Stomach smooth muscle (tissue), 2 donors: ENCODE data around the gene CFAP206.

Source experiments
- H3K27ac ChIP-seq: one replicate; pipeline ENCODE4 v1.7.0; 2013; ENCODE audit warnings: mild to moderate bottlenecking, low read length, inconsistent platforms
- H3K27me3 ChIP-seq, 2 donors: one replicate each; pipeline ENCODE4 v1.7.0; 2013; ENCODE audit warnings: low read length in 2 of 2; ENCODE audit not compliant: insufficient read depth in 2 of 2, control insufficient read depth in 1 of 2
- H3K36me3 ChIP-seq, 2 donors: one replicate each; pipeline ENCODE4 v1.7.0; 2013; ENCODE audit warnings: low read length in 2 of 2; ENCODE audit not compliant: control insufficient read depth in 2 of 2, insufficient read depth in 2 of 2
- H3K4me1 ChIP-seq: one replicate; pipeline ENCODE4 v1.7.0; 2013; ENCODE audit warnings: low read length; ENCODE audit not compliant: control insufficient read depth, insufficient read depth
- H3K4me3 ChIP-seq, 2 donors: one replicate each; pipeline ENCODE4 v1.7.0; 2013; ENCODE audit warnings: low read length in 2 of 2
- H3K9ac ChIP-seq, 2 donors: one replicate each; pipeline ENCODE4 v1.7.0; 2013; ENCODE audit warnings: low read length in 2 of 2, mild to moderate bottlenecking in 1 of 2
- H3K9me3 ChIP-seq, 2 donors: one replicate each; pipeline ENCODE4 v1.7.0; 2013; ENCODE audit warnings: low read length in 2 of 2; ENCODE audit not compliant: control insufficient read depth in 2 of 2
- donor health status: healthy.
- donor health status: Pancreatic carcinoma.

The CFAP206 gene, protein sequence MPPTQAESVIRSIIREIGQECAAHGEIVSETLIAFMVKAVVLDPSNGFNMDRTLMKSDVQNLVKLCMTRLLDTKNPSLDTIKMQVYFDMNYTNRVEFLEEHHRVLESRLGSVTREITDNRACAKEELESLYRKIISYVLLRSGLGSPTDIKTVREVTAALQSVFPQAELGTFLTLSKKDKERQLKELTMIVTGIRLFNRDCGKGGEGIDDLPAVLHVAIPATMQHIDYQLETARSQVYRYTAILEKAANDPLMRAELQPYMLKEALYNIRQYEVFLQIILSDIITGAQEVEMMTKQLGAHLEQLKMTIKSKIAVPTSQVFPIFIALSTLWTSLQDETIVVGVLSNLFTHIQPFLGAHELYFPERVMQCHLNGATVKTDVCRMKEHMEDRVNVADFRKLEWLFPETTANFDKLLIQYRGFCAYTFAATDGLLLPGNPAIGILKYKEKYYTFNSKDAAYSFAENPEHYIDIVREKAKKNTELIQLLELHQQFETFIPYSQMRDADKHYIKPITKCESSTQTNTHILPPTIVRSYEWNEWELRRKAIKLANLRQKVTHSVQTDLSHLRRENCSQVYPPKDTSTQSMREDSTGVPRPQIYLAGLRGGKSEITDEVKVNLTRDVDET

DNA sequence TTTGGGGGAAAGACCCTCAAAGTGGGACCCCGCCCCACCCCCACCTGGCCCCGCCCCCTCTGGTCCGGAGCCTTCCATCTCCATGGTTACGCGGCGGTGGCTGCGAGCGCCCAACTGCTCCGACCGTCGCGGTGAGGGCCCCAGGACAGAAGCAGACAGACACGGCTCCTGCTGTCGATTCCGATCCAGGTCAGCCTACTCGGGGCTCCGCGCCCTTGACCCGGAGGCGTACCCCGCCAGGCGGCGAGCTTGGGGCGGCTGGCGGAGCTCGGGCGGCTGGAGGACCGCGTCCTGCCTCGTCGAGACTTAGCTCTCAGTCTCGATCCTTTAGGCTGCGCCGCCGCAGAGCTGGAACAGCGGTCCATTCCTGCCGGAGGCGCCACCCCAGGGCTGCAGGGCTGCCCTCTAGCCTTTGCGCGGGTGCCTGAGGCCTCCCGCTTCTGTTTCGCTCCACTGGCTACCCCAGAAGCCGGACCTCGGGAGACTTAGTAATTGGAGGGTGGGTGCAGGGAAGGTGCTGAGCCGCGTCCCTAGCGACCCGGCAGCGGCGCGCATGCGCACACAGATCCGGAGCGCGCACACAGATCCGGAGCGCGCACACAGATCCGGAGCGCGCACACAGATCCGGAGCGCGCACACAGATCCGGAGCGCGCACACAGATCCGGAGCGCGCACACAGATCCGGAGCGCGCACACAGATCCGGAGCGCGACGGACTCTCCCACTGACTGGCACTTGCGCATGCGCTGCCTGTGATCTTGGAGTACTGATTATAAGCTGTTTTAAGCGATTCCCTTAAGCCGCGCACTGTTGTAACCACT lies at the start of gene CFAP206:
Gene CFAP206, plus strand, starts transcription at position 72 of the 820 bp plus-strand sequence. CDS start 1,868 bp downstream, outside the sequence.
- Histone ChIP-seq H3K4me3 (peak within 1 kb of the TSS; percentile 80 to 89), H3K27ac (peak within 1 kb of the TSS; percentile 62), H3K9ac (peak within 1 kb of the TSS; percentile 70 to 78), H3K4me1 (no peaks in the 10 kb centered on the region), H3K36me3 (no peaks in the 10 kb centered on the region), H3K9me3 (no peaks in the 10 kb centered on the region), H3K27me3 (no peaks in the 10 kb centered on the region)

DNA sequence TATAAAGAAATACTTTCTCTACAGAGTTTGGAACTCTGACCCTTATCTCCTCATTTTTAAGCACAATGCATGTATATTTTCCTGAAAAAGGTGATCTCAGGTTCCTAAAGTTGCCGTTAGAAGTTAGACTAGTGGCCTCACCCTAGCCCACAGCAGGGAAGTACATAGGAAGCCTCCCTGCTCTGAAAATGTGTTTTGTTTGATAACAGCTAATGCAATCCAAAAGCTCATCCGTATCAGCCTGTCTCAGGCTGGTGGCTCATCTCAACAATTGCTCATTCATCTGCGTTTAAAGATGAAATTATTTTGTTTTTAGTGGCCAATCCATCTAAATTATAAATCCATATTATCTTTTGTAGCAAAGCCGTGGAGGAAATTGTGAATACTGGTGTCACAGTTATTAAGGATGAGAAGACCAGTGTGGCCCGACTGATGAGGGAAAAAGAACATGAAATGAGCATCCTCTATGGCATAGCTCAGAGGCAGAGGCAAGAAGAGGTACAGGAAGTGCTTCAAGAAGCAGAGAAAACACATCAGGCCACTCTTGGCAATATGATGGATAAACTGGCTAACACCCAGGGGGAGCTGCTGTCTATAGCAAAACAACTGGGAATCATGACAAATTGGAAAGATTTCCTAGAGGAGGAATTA lies 43.0 kb upstream of the CFAP206 start:
- no peaks in the 10 kb centered on the region for H3K27me3 ChIP-seq

DNA sequence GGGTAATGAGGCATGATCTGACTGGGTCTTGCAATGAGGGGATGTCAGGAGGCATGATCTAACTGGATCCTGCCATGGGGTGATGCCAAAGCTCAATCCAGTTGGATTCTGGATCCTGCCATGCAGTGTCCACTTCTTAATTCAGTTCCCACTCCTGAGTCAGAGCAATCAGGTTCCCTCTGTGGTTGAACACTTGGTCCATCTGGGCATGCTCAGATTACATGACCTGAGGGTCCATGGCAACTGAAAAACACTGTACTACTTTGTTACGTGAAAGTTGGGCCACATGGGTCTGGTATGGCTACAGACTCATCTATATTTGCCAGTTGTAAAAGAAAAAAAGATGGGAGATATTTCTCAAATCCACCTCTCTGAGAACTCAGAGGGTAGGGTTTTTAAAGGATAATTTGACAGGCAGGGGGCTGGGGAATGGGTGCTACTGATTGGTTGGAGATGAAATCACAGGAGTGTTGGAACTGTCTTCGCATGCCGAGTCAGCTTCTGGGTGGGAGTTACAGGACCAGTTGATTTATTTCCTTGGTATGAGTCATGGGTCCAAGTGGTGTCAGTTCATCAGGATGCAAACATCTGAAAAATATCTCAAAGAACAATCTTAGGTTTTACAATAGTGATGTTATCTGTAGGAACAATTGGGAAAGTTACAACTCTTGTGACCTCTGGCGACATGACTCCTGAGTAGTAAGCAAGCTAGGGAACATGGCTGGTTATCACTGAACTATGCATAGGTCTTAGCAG lies 41.5 kb upstream of the CFAP206 start:
- Histone ChIP-seq H3K4me1 (no peaks in the 10 kb centered on the region), H3K27me3 (no peaks in the 10 kb centered on the region), H3K27ac (no peak overlapping the region), H3K9me3 (no peaks in the 10 kb centered on the region), H3K4me3 (no peak overlapping the region), H3K9ac (no peak overlapping the region), H3K36me3 (peaks cover 0 to 2% of the 10 kb centered on the region in 2 donors)

More for the DNA sequence above, 43.0 kb upstream of the CFAP206 start:
- Histone ChIP-seq H3K27ac (no peak overlapping the region), H3K4me3 (no peak overlapping the region), H3K36me3 (peaks cover 0 to 2% of the 10 kb centered on the region in 2 donors), H3K9me3 (no peaks in the 10 kb centered on the region), H3K4me1 (no peaks in the 10 kb centered on the region), H3K9ac (no peak overlapping the region)

DNA sequence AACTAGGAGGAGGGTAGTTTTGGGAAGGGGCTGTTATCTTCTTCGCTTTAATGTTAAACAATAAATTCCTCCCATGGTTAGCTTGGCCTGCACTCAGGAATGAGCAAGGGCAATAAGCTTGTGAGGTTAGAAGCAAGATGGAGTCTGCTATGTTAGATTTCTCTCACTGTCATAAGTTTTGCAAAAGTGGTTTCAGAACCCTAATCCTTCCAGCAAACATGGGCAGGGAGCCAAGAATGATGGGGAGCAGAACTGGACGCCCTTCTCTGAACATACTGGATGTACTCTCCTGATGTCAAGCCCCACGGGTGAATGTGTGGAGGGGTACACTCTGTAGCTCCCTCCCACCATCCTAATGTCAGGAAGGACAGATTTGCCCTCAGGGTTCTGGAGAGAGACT lies 40.9 kb upstream of the CFAP206 start:
- Histone ChIP-seq H3K27ac (no peak overlapping the region), H3K27me3 (no peaks in the 10 kb centered on the region), H3K36me3 (no peaks in the 10 kb centered on the region), H3K9ac (no peak overlapping the region), H3K4me3 (no peak overlapping the region), H3K4me1 (no peaks in the 10 kb centered on the region), H3K9me3 (no peaks in the 10 kb centered on the region)

DNA sequence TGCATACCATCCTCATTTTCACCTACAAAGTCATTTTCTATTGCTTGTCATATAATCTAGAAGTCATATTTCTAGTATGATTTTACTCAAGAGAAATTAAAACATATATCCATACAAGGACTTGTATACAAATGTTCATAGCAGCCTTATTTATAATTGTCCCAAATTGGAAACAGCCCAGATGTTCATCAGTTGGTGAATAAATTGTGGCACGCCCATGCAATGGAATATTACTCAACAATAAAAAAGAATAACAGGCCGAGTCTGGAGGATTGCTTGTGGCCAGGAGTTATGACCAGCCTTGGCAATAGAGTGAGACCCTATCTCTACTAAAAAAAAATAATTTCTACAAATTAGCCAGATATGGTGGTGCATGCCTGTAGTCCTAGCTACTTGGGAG lies 34.4 kb upstream of the CFAP206 start:
- H3K9ac ChIP-seq = no peak overlapping the region
- H3K27me3 ChIP-seq = no peaks in the 10 kb centered on the region
- no peaks in the 10 kb centered on the region for H3K9me3 ChIP-seq
- H3K4me3 ChIP-seq = no peak overlapping the region
- H3K27ac ChIP-seq = no peak overlapping the region
- H3K36me3 ChIP-seq = no peaks in the 10 kb centered on the region
- H3K4me1 ChIP-seq = no peaks in the 10 kb centered on the region

DNA sequence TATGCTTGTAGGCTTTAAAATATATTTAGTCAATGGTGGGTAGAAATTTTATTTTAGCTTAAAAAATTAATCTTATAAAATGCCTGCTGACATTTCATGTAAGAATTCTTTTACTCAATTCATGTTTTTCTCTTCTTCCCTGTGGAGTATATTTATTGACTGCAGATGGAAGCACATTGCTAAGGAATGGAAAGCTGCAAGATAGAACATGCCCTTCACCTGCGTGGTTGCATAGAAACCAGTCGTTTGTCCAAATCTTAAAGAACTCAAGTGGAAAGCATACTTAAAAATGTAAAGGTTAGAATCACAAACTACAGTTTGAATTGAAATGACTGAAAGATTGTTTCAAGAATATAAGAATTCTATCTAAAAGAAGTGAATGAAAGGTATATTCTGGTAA lies 32.5 kb upstream of the CFAP206 start:
- Histone ChIP-seq H3K27ac (no peak overlapping the region), H3K4me1 (no peaks in the 10 kb centered on the region), H3K36me3 (no peaks in the 10 kb centered on the region), H3K9me3 (no peaks in the 10 kb centered on the region), H3K4me3 (no peak overlapping the region), H3K27me3 (no peaks in the 10 kb centered on the region), H3K9ac (no peak overlapping the region)

DNA sequence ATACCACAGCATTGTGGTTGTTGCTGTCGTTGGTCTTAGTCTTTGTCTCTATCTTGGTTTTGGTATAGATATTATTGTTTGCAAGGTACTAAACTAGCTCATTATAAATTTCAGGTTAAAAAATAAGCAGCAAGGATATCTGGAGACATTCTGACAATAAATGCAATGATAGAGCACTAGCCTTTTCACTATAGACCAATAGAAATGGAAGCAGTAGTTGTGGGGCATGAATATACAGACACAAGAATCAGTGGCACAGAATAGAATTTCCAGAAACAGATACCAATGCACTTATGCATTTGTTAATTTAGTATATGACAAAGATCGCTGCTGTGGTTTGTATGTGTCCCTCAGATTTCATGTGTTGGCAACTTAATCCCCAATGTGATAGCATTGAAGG lies 31.1 kb upstream of the CFAP206 start:
- no peak overlapping the region for H3K9ac ChIP-seq
- no peaks in the 10 kb centered on the region for H3K27me3 ChIP-seq
- H3K36me3 ChIP-seq = no peaks in the 10 kb centered on the region
- no peaks in the 10 kb centered on the region for H3K4me1 ChIP-seq
- no peaks in the 10 kb centered on the region for H3K9me3 ChIP-seq
- no peak overlapping the region for H3K4me3 ChIP-seq
- H3K27ac ChIP-seq = no peak overlapping the region

DNA sequence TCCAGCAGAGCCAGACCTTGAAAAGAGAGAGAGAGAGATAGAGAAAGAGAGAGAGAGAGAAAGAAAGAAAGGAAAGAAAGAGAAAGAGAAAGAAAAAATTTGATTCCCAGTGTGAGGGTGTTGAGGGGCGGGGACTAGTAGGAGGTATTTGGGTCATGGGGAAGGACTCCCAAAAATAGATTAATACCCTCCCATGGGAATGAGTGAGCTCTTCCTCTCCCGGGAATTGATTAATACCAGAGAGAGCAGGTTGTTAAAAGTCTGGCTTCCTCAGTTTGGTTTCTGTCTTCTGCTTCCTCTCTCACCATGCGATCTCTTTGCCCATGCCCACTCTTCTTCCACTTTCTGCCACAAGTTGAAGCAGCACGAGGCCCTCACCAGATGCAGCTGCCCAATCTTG lies 28.8 kb upstream of the CFAP206 start:
- no peak overlapping the region for H3K9ac ChIP-seq
- no peaks in the 10 kb centered on the region for H3K27me3 ChIP-seq
- H3K36me3 ChIP-seq = no peaks in the 10 kb centered on the region
- no peak overlapping the region for H3K4me3 ChIP-seq
- H3K4me1 ChIP-seq = no peaks in the 10 kb centered on the region
- H3K9me3 ChIP-seq = no peaks in the 10 kb centered on the region
- H3K27ac ChIP-seq = no peak overlapping the region

DNA sequence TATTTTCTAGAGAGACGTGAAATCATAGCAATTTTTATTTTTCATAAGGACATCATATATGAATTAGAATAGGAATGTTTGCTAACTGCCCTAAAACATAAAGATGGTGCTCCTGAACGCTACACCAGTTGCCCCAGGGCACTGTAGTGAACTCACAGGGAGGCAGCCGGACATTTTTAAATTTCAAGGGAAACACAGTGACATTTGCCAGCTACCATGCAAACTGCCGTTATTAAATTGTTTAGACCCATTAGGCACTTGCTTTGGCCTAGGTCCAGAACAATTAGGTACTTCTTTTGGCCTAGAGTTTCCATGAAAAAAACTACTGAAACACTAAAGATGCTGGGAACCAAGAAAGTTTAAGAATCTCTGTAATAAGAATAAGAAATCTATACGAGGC lies 24.9 kb upstream of the CFAP206 start:
- H3K4me3 ChIP-seq = no peak overlapping the region
- no peak overlapping the region for H3K27ac ChIP-seq
- H3K4me1 ChIP-seq = no peaks in the 10 kb centered on the region
- no peaks in the 10 kb centered on the region for H3K36me3 ChIP-seq
- no peak overlapping the region for H3K9ac ChIP-seq
- H3K27me3 ChIP-seq = no peaks in the 10 kb centered on the region
- H3K9me3 ChIP-seq = no peaks in the 10 kb centered on the region

DNA sequence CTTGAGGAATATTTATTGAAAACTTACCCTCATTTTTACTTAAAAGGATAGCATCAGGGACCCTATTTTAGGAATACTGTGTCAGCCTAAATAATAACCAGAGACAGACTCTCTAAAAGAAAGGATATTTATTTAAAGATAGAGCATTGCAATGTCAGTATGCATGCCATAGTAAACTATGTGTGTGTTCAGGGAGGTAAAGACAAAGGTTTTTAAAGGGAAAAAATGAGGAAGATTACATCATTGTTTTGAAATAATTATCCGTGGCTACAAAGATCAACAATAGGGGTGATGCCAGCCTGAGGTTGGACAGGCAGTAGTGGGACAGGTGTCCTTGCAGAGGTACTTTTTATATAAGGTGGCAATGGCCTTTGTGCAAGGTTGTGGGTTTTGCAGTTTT lies 23.7 kb upstream of the CFAP206 start:
- Histone ChIP-seq H3K9ac (no peak overlapping the region), H3K27me3 (no peaks in the 10 kb centered on the region), H3K4me1 (no peaks in the 10 kb centered on the region), H3K9me3 (no peaks in the 10 kb centered on the region), H3K4me3 (no peak overlapping the region), H3K36me3 (no peaks in the 10 kb centered on the region), H3K27ac (no peak overlapping the region)
